HG02623 (cell line): ENCODE data around the gene DHRS11.

ENCODE experiments used
- ATAC-seq: cut with Tn5 transposase; IDR thresholded peaks from one replicate; pipeline ENCODE4 v1.9.1; 2021; ENCODE audit warnings: moderate library complexity; ENCODE audit not compliant: unreplicated experiment

The DHRS11 gene

DNA sequence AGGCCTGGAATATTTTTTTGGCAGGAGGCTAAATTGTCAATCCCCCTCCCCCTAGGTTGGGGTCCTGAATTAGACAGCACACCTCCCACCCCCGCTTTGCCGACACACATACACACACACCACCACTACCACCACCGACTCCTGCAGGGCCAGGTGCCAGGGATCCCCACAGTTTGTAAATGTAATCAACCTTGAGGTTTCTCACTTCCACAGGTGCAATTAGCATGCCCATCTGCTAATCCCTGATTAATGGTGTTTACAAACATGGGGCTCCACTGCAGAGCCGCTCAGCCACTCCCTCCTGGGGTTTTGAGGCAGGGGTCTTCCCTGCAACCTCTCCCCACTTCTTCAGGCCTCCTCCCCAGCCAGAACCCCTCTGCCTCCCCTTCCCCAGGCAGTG lies 21.5 kb downstream of the DHRS11 start:
- ATAC-seq = no peak

DNA sequence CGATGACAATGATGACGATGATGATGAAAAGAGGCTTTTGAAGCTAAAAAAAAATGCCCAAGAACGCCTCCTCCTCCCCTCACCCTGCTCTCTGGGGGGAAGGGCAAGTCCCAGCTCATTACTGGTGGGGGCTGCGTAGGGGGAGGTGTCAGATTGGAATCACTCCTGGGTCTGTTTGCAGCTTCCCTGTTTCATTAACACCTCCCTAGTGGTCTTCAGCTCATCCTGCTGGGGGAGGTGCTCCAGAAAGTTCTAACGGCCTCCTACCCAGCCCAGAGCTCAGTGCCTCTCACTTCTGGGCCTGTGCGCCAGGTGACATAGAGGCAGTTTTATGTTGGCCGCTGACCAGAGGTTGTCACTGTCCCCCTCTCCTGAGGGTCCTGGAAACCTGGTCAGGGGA lies 22.4 kb downstream of the DHRS11 start:
- no peak for ATAC-seq

DNA sequence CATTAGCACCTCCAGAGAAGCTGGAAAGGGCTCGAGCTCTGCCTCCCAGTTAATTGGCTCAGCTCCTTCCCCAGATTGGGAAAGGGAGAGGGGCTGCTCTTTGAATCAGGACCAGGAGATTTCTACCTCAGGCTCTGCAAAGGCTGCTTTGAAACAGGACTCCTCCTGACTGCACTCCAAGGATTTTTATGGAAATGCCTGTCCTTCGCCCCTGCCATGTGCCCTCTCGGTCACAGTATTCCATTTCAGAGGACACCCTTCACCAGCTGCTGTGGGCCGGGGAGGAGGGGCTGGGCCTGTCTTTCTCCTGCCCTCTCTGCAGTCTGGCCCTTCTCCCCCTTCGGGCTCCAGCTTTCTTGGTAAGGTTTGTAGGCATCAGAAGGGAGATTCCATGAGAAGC lies 23.3 kb downstream of the DHRS11 start:
- ATAC-seq = no peak

DNA sequence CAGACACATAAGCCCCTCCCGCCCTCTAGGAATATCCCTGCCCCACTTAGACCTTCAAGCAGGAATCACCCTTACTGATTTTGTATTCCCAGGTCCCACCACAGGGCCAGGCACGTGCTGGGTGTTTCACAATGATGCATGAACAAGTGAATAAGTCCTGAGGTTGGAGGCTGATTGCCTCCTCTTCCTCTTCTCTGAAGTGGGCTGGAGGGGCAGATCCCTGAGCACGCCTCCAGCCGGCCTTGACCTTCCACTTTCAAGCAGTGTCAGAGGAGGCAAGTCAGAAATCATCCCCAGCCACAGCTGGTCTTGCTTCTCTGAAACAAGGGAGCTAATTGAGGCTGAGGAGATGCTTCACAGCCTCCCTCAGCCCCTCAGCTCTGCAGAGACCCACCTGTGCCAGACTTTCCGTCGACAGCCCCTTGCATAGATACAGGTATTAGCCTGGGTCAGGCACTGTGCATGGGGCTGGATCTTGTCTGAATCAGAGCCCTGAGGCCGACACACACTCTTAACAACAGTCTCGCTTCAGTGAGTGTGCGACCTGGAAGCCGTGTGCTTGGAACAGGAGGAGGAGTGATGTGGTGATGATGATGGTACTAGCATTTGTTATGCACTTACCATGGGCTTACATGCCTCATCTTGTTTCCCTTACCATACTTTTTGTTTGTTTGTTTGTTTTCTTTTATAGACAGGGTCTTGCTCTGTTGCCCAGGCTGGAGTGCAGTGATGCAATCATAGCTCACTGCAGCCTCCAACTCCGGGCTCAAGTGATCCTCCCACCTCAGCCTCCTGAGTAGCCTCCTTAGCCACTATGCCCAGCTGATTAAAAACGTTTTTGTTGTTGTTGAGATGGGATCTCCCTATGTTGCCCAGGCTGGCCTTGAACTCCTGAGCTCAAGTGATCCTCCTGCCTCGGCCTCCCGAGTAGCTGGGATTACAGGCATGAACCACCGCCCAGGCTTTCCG lies 24.7 kb downstream of the DHRS11 start:
- ATAC-seq = no peak

DNA sequence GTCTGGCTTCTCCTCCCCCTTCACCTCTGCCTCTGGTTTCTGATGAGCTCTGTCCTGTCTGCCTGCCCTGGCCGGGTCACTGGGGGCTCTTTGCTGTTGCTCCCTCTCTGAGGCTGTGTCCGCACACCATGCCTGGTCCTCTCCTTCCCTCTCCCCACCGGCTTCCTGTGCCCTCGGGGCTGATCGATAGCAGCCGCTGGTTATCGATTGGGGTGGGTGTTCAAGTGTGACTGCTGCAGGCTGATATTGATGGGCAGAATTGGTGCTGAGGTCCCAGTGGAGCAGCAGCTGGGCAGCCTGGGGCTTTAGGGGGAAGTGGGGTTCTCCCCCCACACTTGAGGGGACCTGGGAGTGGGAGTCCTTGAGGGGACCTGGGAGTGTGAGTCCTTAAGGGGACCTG lies 26.1 kb downstream of the DHRS11 start:
- no peak for ATAC-seq

DNA sequence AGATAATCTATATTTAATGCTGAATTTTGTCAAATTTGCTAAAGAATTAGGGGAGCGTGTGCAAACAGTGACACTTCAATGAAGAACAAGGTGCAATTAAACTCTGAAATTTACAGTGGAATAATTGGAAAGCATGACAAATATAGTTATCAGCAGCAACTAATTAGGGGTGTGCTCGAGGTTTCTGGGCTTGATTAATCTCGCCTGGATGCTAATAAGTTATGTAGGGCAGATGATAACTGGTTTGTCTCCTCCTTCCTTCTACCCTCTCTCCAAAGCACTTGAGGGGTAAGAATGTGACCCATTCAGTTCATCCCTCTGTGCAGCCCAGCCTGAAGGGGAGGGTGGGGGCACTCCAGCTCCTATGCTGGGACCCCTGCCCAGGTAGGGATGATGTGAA lies 31.6 kb downstream of the DHRS11 start:
- no peak for ATAC-seq

DNA sequence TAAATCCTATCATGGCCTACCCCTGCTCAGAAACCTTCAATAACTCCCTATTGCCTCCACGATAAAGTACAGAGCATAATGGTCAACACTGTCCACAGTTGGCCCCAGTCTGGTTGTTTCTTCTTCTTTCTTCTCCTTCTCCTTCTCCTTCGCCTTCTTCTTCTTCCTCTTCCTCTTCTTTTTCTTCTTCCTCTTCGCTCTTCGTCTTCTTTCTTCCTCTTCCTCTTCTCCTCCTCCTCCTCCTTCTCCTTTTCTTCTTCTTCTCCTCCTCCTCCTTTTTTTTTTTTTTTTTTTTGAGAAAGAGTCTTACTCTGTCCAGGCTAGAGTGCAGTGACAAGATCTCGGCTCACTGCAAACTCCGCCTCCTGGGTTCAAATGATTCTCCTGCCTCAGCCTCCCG lies 33.5 kb downstream of the DHRS11 start:
- no peak for ATAC-seq

DNA sequence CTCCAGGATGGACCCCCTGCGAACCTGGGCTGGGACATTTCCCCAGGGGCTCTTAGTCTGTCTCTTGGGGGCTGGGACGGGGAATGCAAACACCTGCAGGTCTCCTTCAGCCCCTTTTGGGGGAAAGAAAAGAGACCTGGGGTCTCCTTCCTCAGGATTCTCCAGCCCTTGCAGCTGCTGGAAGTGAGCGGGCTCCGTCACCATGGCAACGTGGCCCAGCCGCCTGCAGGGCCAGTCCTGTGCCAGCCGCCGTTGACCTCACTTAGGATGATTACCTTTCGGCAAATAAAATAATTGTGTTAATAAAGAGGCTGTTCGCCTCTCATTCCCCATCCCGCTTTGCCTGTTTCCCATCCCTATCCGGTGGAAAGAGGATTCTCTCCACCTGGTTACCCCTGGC lies 35.4 kb downstream of the DHRS11 start:
- no peak for ATAC-seq

DNA sequence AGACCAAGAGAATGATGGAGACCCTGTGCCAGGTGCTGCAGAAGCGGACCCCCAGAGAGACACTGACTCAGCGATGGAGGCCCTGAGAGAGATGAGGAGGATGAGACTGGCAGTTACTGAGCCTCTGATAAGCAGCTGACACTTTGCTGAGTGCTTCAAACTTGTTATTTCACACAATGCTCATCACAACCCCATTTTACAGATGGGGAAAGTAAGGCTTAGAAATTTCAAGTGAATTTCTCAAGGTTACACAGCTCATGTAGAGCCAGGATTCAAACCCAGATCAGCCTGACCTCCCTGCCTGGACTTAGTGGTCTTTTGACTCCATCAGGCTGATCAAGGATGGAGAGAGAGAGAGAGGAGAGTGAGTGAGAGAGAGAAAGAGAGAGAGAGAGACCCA lies 36.9 kb downstream of the DHRS11 start:
- no peak for ATAC-seq

DNA sequence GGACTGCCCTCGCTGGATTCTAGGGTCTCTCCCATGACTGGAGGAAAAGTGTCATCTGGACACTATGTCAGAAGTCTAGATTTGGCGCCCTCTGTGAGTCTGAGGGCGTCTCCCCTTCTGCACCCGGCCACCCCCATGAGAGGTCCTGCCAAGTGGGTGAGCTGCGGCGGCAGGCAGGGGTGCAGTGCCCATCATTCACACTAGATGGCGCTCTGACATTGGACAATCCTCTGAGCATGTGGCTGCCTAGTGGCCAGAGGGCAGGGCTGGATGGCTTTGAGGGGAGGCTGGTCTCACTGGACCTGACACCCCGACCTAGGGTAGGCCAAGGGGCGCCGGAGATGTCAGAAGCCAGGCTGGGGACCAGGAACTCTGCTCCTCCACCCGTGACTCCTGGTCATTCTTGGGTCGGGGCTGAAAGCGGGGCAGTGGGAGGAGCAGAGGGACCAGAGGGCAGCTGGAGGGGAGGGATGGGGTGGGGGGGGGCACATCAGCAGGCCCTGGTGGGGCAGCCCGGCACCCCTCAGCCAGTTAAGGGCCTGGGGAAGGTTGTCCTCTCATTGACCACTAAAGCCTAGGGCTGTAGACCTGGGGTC lies 37.7 kb downstream of the DHRS11 start:
- ATAC-seq = peak; percentile 50

DNA sequence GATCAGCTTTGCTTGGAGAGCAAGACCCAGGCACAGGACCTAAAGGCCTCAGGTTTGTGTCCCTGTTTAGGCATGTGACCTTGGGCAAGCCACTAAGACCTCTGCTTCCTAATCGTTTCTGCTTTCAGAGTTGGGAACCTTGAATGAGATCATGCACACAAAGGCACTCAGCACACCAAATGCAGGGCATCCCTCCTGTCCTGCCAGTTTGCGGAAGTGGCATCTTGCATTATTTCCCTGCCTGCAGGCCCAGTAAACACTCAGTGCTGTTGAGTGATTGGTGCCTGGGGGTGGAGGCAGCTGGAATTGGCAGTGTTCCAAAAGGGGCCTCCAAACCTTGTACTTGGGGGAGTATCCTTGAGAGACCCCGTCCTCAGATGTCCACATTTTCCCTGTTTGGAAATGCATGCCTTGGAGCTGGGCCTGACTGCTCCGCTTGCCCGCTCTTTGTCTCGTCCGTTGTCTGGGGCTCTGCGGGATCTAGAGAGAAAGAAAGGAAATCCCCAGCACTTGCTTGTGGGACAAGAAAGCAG lies 38.4 kb downstream of the DHRS11 start:
- ATAC-seq = no peak

DNA sequence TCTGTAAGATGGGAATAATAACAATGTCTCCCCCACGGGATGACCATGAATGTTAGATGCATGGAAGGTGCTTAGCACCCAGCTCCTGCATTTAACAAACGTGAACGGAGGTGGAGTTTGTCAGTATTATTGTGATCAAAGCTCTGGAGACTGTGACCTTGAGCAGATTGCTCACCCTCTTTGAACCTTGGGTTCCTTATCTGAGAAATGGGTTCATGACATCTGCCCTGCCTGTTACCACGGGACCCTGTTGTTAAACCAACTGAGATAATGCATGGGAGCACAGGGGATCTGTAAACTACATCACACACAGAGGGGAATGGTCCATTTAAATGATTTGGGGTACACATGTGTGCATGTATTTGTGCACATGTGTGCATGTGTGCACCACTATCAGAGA lies 39.3 kb downstream of the DHRS11 start:
- no peak for ATAC-seq

DNA sequence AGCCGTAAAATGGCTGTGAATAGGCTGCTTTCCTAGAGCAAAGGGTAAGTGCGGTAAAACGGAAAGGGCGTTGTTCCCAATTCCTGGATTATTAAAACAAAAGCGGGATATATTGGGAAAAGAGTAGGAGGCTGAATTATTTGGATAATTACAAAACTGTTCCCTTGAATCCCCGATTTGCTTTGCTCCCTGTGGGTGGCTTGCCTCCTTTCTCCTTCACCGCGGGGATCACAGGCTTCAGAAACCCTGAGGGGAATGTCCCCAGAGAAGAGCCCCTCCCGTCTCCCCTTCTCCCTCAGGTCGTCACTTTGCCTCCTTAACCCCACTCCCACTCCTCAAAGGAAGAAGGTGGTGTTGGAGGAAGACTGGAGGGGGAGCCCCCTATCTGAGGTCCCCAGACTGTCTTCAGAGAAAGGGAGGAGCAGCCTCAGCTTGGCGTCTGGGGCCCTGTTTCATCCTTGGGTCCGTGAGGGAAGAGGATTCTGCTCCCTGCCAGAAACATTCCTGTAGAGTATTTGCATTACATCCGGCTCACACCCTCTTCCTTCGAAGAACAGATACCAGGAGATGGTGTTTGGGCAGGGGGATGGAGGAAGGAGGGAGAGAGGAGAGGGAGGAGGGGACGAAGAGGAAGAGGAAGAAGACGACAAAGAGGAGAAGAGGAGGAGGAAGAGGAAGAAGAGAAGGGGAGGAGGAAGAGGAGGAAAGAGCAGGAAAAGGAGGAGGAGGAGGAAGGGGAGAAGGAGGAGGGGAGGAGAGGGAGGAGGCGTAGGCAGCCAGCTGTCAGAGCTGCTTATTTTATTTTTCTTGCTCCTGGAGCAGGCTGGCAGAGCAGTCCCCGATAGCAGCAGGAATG lies 41.5 kb downstream of the DHRS11 start:
- ATAC-seq = no peak

DNA sequence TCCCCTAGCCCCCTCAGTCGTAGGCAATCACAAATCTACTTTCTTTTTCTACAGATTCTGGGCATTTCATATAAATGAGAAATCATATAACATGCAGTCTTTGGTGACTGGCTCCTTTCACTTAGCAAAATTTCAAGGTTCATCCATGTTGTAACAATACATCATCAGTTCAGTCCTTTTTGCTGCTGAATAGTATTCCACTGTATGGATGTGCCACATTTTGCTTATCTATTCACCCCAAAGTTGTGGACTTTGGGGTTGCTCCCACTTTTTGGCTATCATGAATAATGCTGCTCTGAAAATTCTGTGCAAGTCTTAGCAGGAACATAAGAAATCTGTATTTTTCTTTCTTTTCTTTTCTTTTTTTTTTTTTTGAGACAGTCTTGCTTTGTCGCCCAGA lies 48.7 kb downstream of the DHRS11 start:
- ATAC-seq = no peak

DNA sequence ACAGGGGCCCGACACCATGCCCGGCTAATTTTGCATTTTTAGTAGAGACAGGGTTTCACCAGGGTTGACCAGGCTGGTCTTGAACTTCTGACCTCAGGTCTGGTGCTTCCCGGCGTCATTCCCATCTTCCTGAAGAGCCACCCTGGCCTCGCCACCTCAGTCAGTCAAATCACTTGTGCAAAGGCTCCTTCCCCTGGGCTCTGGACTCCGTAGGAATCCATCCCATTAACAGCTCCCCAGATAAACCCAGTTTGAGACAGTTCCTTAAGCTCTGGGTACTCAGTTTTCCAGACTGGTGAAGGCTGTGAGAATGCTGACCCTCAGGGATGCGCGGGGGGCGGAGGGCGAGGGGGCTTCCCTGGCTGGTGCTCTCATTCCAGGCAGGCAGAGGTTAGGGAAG lies 49.2 kb downstream of the DHRS11 start:
- ATAC-seq = no peak

DNA sequence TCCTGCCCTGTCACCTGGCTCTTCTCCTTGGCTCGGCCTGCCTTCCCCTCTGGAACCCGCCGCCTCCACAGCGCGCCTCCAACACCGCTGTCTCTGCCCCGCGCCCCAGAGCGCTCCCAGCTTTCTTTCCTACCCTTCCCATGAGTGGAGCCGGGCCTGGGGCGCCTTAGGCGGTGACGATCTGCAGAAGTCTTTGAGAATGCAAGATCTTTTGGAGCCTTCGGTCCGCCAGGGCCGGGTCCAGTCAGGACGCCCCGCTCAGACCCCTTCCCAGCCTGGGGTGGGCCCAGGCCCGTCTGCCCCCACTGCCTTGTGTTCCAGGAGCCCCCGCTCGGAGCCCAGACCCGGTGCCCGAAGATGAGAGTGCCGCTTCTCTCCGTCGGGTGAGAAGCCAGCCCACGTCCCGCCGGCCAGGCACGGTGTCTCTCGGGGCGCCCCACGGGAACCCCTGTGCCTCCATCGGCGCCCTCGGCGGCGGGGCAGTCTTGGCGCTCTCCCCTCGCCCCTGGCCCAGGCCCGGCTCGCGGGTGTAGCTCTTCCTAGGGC lies 49.7 kb downstream of the DHRS11 start:
- no peak for ATAC-seq

DNA sequence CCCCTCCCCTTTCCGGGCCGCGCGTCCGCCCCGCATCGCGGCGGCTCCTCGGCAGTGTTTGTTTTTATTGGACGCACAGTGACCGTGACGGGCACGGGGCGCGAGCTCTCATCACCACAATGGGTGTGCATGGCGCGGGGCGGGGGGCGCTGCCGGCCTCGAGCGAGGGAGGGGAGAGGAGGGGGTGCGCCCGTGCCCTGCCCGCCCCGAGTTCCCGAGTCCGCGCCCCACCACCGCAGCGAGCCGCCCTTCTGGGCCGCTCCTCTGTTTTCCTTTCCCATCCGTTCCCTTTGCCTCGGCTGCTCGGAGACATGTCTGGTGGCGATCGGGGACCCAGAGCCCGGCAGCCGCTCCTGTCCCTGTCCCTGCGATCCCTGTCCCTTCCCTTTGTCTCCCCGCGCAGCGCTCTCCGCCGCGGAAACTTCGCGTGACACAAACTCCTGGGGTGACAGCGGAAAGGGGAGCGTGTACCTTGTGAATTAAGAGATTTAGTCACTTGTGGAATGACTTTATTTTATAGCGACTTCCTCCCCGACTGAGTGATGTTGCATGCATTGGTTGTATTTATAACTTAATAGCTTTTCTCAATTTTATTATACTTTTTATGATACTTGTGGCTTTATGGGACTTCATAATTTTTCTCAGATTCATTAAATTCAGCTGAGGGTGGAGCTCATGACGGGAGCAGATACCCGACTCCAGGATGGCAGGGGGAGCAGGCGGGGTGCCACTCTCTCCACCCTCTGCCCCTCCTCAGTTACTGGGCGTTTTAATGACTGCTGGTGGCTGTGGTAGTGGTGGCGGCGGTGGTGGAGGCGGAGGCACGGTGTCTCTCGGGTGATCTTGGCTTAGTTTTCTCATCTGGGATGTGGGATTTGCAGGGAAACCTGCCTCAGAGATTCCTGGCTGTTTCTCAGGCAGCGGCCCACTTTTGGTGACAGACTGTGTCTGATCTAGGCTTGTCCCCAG lies 50.5 kb downstream of the DHRS11 start:
- ATAC-seq = no peak

DNA sequence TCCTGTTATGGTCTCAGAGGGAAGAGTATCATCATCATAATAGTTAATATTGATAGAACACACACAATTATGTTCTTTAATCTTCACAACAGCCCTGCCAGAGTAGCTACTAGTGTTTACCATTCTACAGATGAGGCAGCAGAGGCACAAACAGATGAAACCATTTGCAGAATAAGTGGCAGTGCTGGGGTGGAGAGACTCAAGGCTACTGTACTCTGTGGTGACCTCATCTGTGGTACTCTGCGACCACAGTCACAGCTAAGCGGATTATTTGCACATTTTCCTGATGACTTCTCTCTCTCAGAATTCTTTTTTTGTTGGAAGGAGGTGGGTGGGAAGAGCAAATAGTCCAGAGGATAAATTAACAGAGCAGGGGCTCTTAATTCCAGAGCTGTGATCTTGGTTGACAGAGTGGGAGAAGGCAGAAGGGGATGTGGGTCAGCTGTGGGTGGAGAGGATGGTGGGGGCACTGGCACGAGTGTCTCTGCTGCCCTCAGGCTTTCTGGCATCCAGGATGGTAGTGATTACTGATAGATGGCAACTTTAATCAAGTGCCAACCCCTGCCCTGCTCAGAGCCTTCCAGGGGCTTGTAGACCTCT lies 51.5 kb downstream of the DHRS11 start:
- ATAC-seq = no peak

DNA sequence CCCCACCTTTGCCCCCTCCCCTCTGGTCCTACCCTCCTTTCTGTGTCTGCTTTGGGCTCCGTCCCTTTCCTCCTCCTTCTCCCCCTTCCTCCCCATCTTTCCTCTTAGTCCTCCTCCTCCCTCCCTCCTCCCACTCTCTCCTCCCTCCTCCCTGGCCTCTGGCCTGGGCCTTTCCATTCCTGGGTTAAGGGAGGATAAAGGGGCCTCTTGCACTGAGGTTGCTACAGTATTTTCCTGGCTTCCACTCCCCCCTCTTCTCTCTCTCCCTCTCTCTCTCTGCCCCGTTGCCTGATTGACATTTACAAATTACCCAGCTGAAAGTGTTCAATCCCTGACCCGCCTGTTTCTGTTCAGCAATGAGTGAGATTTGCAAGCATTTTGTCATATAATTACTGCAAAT lies 53.7 kb downstream of the DHRS11 start:
- ATAC-seq = no peak

DNA sequence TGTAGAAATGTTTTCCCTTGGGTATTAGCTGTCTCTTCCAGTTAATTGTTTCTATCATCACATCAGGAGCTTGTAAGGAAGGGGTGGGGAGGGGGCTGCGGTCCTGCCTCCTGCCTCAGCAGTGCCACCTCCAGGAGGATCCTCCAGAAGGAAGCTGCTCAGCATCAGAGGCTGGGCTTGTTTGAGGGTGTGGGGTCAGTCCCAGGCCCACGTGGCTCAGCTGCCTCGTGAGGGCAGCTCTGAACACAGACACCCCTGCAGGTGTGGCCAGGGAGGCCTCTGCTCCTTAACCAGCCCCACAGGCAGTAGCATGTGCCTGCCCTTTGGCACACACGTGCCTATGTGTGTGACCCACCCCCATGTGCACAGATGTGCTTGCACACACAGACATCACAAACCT lies 56.0 kb downstream of the DHRS11 start:
- no peak for ATAC-seq
